ENCODE measurements around the gene SYT5. TPM values are rescaled to one million over a fixed set of nuclear protein-coding genes. Genes with fewer than 3 reads are reported as not detected.

Gene SYT5
- total RNA-seq, 1 experiment from 2014 or later, result 2.3 TPM

DNA sequence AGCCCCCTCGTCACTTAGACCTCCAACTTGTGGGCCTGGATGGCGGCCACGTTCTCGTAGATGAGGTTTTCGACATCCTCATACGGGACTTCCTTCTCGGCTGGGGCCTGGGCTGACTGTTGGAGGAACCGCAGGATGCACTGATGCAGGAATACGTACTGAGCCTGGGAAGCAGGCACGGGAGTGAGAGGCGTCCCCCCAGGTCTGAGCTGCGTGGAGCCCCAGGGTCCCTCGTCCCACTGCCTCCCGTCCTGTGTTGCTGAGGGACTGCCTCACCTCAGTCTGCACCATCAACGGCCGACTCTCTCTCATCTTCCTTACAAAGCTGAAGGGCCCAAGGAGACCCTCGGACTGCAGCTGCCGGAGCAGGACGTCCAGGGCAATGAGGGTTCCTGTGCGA lies 1.7 kb upstream of the SYT5 start:
- no peaks in the 10 kb centered on the region for H3K79me2 ChIP-seq (ENCODE audit: insufficient read depth, low read length)
- H3K27ac ChIP-seq (ENCODE audit: low read depth, low read length), result no peak overlapping the region
- no peak overlapping the region for H3K4me2 ChIP-seq (ENCODE audit: low read length)
- no peaks in the 10 kb centered on the region for H3K9me3 ChIP-seq (ENCODE audit: control insufficient read depth in 1 of 2, insufficient read depth in 1 of 2, low read depth in 1 of 2, low read length in 2 of 2)
- no peaks in the 10 kb centered on the region for H3K27me3 ChIP-seq (ENCODE audit: insufficient read depth, low read length)
- peaks cover 12 to 32% of the 10 kb centered on the region in 2 experiments for H3K4me1 ChIP-seq (ENCODE audit: control insufficient read depth in 1 of 2, insufficient read depth in 2 of 2, low read length in 2 of 2)
- no peaks in the 10 kb centered on the region for H4K20me1 ChIP-seq (ENCODE audit: insufficient read depth)
- CTCF ChIA-PET, result no interaction called here
- no peak overlapping the region for H3K4me3 ChIP-seq (replicated peaks in 1 of 2; ENCODE audit: low read depth in 1 of 2, low read length in 2 of 2)
- H3K9me2 ChIP-seq (ENCODE audit: insufficient read depth), result no peaks in the 10 kb centered on the region
- TF ChIP-seq JUND (IDR thresholded peaks at IDR 0.05) (no peak), EGR1 (IDR thresholded peaks at IDR 0.05; ENCODE audit: low read depth) (no peak), POLR2AphosphoS5 (IDR thresholded peaks at IDR 0.05; ENCODE audit: low read depth, low read length) (no peak), CBX3 (IDR thresholded peaks at IDR 0.05; ENCODE audit: low read depth) (no peak), FOSL1 (IDR thresholded peaks at IDR 0.05; ENCODE audit: low read depth) (no peak), ELF1 (IDR thresholded peaks at IDR 0.05; ENCODE audit: borderline replicate concordance, low read depth) (no peak), SIN3A (IDR thresholded peaks at IDR 0.05; ENCODE audit: low read depth) (no peak), YY1 (IDR thresholded peaks at IDR 0.05; ENCODE audit: extremely low read depth, insufficient replicate concordance, low read depth, low read length) (no peak), ZNF274 (IDR thresholded peaks at IDR 0.05; ENCODE audit: low read depth, low read length) (no peak), EZH2 (IDR thresholded peaks at IDR 0.05) (no peak), ZFX (IDR thresholded peaks at IDR 0.05) (no peak), SP1 (IDR thresholded peaks at IDR 0.05; ENCODE audit: low read depth) (no peak), CEBPB (IDR thresholded peaks at IDR 0.05; ENCODE audit: low read depth) (no peak), SRF (IDR thresholded peaks at IDR 0.05; ENCODE audit: low read depth) (no peak), TCF7L2 (IDR thresholded peaks at IDR 0.05; ENCODE audit: borderline replicate concordance, extremely low read depth, insufficient read depth, insufficient read length) (no peak), POLR2A (IDR thresholded peaks at IDR 0.05; ENCODE audit: borderline replicate concordance, extremely low read depth, insufficient read depth, insufficient read length) (no peak), RAD21 (IDR thresholded peaks at IDR 0.05; ENCODE audit: low read depth) (no peak)
- TF ChIP-seq, protein P1, sequence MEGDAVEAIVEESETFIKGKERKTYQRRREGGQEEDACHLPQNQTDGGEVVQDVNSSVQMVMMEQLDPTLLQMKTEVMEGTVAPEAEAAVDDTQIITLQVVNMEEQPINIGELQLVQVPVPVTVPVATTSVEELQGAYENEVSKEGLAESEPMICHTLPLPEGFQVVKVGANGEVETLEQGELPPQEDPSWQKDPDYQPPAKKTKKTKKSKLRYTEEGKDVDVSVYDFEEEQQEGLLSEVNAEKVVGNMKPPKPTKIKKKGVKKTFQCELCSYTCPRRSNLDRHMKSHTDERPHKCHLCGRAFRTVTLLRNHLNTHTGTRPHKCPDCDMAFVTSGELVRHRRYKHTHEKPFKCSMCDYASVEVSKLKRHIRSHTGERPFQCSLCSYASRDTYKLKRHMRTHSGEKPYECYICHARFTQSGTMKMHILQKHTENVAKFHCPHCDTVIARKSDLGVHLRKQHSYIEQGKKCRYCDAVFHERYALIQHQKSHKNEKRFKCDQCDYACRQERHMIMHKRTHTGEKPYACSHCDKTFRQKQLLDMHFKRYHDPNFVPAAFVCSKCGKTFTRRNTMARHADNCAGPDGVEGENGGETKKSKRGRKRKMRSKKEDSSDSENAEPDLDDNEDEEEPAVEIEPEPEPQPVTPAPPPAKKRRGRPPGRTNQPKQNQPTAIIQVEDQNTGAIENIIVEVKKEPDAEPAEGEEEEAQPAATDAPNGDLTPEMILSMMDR (IDR thresholded peaks at IDR 0.05 in 2 of 3, conservative IDR thresholded peaks at IDR 0.05 in 1 of 3; ENCODE audit: borderline replicate concordance in 1 of 3, insufficient read depth in 1 of 3, low read depth in 2 of 3, low read length in 2 of 3), result no peak
- TF ChIP-seq, protein P2, sequence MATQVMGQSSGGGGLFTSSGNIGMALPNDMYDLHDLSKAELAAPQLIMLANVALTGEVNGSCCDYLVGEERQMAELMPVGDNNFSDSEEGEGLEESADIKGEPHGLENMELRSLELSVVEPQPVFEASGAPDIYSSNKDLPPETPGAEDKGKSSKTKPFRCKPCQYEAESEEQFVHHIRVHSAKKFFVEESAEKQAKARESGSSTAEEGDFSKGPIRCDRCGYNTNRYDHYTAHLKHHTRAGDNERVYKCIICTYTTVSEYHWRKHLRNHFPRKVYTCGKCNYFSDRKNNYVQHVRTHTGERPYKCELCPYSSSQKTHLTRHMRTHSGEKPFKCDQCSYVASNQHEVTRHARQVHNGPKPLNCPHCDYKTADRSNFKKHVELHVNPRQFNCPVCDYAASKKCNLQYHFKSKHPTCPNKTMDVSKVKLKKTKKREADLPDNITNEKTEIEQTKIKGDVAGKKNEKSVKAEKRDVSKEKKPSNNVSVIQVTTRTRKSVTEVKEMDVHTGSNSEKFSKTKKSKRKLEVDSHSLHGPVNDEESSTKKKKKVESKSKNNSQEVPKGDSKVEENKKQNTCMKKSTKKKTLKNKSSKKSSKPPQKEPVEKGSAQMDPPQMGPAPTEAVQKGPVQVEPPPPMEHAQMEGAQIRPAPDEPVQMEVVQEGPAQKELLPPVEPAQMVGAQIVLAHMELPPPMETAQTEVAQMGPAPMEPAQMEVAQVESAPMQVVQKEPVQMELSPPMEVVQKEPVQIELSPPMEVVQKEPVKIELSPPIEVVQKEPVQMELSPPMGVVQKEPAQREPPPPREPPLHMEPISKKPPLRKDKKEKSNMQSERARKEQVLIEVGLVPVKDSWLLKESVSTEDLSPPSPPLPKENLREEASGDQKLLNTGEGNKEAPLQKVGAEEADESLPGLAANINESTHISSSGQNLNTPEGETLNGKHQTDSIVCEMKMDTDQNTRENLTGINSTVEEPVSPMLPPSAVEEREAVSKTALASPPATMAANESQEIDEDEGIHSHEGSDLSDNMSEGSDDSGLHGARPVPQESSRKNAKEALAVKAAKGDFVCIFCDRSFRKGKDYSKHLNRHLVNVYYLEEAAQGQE (IDR thresholded peaks at IDR 0.05; ENCODE audit: low read depth), result no peak
- TF ChIP-seq, protein P3, sequence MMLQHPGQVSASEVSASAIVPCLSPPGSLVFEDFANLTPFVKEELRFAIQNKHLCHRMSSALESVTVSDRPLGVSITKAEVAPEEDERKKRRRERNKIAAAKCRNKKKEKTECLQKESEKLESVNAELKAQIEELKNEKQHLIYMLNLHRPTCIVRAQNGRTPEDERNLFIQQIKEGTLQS (IDR thresholded peaks at IDR 0.05), result no peak
- no peak for DNase-seq (ENCODE audit: low read depth, low spot score)
- BruUV-seq (replicated peaks), result no TSS peak
- no peak for ATAC-seq
- POLR2A ChIA-PET, result no interaction called here
- intact Hi-C loops (cut with micrococcal nuclease), result no loop called here
- RAD21 ChIA-PET (ENCODE audit: low non-redundant PET in 1 of 2, low total read pairs in 2 of 2, uncharacterized antibody in 2 of 2, unreplicated experiment in 2 of 2), result no interaction called here
- H3K36me3 ChIP-seq (ENCODE audit: control insufficient read depth in 1 of 2, insufficient read depth in 2 of 2, low read length in 2 of 2), result no peaks in the 10 kb centered on the region
- no peak overlapping the region for H2AFZ ChIP-seq (ENCODE audit: low read depth, low read length, poor library complexity, severe bottlenecking)
- no peak overlapping the region for H3K9ac ChIP-seq (ENCODE audit: low read length)
